Measurements from ENCODE around the gene CHRNA9. TPM values are rescaled to one million over a fixed set of nuclear protein-coding genes. Genes with fewer than 3 reads are reported as not detected.
"Not testable (repeated sequence)": the region's sequence is repeated elsewhere in the genome, so short reads cannot be mapped to it uniquely, and the experiment has no call there.

The CHRNA9 gene
- total RNA-seq = 1.2 TPM

- no peak for DNase-seq
Measured at GRCh38 chr4:40334591-40335524, at the start of gene CHRNA9. Gene CHRNA9 (plus strand): TSS chr4:40335333. CDS start chr4:40335468, 135 bp downstream.

- DNase-seq = no peak
Measured at GRCh38 chr4:40285692-40286091, 49.4 kb upstream of the CHRNA9 start.

- DNase-seq = no peak
Measured at GRCh38 chr4:40288566-40288965, 46.6 kb upstream of the CHRNA9 start.

- no peak for DNase-seq
Measured at GRCh38 chr4:40289366-40290188, 45.6 kb upstream of the CHRNA9 start.

GRCh38 chr4:40290611-40291186 lies 44.4 kb upstream of the CHRNA9 start:
- not testable (repeated sequence) for DNase-seq

GRCh38 chr4:40292313-40292759 lies 42.8 kb upstream of the CHRNA9 start:
- no peak for DNase-seq

GRCh38 chr4:40294339-40294738 lies 40.8 kb upstream of the CHRNA9 start:
- DNase-seq = no peak

- DNase-seq = not testable (repeated sequence)
Measured at GRCh38 chr4:40295030-40295429, 40.1 kb upstream of the CHRNA9 start.

- DNase-seq = no peak
Measured at GRCh38 chr4:40295572-40295971, 39.6 kb upstream of the CHRNA9 start.

GRCh38 chr4:40299126-40299525 lies 36.0 kb upstream of the CHRNA9 start:
- DNase-seq = no peak

GRCh38 chr4:40299811-40300292 lies 35.3 kb upstream of the CHRNA9 start:
- no peak for DNase-seq

- no peak for DNase-seq
Measured at GRCh38 chr4:40300371-40301162, 34.6 kb upstream of the CHRNA9 start.

GRCh38 chr4:40301603-40302002 lies 33.5 kb upstream of the CHRNA9 start:
- no peak for DNase-seq

GRCh38 chr4:40303751-40304150 lies 31.4 kb upstream of the CHRNA9 start:
- DNase-seq = no peak

GRCh38 chr4:40305328-40306170 lies 29.6 kb upstream of the CHRNA9 start:
- DNase-seq = no peak

GRCh38 chr4:40306226-40306625 lies 28.9 kb upstream of the CHRNA9 start:
- DNase-seq = no peak

- no peak for DNase-seq
Measured at GRCh38 chr4:40306976-40307375, 28.2 kb upstream of the CHRNA9 start.

- DNase-seq = no peak
Measured at GRCh38 chr4:40307627-40308497, 27.3 kb upstream of the CHRNA9 start.

GRCh38 chr4:40308528-40309122 lies 26.5 kb upstream of the CHRNA9 start:
- no peak for DNase-seq

Data from skin of body (tissue), 2 donors.